GM19099 (cell line): ENCODE data around the gene PPP1R14B.

Experiments used
- POLR2A ChIP-seq: IDR thresholded peaks from 3 replicates; pipeline ENCODE4 v1.6.1; 2011; ENCODE audit warnings: low read depth; ENCODE audit not compliant: insufficient read length; ENCODE audit errors: extremely low read depth

The PPP1R14B gene

DNA sequence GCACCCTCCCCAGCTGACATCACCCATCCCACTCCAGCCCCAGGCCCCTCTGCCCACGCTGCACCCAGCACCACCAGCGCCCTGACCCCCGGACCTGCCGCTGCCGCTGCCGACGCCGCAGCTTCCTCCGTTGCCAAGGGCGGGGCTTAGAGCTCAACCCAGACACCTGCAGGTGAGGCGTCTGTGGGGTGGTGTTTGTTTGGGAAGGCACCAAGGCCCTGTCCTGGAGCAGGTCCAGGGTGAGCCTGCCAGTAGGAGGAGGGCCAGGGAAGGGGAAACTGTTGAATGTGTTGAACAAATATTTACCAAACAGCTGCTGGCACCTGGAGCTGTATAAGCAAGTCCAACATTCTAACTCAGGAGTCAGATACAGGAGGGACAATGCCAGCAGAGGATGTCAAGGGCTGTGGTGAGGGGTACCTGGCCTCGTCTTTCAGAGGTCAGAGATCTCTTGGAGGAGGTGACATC, 9.2 kb downstream of the PPP1R14B start:
- TF ChIP-seq POLR2A = no peak

DNA sequence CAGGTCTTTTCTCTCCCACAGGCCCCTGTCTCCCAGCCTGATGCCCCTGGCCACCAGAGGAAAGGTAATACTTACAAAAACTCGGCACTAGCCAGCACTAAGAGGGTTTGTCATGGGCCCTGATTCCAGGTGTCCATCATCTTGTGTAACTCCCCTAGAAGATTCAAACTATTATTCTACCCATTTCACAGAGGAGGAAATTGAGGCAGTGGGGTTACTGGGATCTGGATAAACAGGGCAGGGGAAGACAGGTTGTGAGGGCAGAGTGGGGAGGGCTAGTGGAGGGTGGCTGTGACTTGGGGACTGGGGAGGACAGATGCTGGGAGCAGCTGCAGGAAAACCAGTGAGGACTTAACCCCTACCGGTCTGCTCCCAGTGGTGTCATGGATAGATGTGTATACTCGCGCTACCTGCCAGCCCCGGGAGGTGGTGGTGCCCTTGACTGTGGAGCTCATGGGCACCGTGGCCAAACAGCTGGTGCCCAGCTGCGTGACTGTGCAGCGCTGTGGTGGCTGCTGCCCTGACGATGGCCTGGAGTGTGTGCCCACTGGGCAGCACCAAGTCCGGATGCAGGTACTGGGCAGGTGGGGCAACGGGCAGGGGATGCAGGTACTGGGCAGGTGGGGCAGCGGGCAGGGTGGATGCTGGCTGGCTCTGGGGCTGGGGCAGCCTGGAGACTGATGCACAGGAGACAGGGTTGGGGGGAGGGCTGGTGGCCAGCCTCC, 11.1 kb downstream of the PPP1R14B start:
- TF ChIP-seq POLR2A = no peak

DNA sequence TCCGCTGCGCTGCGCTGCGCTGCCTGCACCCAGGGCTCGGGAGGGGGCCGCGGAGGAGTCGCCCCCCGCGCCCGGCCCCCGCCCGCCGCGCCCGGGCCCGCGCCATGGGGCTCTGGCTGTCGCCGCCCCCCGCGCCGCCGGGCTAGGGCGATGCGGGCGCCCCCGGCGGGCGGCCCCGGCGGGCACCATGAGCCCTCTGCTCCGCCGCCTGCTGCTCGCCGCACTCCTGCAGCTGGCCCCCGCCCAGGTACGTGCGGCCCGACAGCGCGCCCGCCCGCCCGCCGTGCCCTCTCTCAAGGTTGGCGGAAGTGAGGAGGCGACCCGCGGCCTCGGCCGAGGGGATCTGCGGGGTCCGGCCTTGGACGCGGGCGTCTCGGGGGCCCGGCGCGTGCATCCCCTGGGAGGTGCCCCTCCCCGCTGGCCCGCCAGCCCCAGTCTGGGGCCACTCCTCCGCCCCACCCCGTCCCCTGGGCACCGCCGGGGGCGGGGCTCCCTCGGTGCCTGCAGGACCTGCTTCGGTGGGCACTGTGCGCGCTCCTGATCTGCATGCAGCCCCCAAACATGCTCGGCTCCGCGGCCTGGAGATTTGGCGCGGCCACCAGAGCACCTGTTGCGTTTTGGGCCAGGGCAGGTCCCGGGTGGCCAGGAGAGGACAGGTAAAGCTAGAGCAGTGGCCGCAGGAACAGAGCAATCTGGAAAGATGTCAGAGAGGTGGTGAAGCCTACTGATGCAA, 11.9 kb downstream of the PPP1R14B start:
- TF ChIP-seq POLR2A = peak; percentile 40

GRCh38 chr11:64233913-64234586, 12.7 kb downstream of the PPP1R14B start, which contains the start of gene VEGFB:
Gene VEGFB, plus strand, starts transcription at chr11:64234584. Its CDS starts 250 bp downstream, at chr11:64234834.
- no peak for TF ChIP-seq POLR2A

DNA sequence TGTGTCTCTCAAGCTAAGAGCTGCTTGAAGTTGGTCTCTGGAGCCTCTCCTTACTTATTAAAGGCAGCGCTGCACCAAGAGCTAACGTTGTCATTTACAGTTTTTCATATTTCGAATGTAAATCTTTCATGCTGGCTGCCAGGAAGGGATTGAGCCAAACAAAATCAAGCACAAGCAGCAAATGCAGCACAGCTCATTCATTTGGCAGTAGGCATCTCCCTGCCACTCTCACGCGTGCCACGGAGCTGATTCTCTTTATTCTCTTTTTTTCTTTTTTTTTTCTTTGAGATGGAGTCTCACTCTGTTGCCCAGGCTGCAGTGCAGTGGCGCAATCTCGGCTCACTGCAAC, 13.8 kb downstream of the PPP1R14B start:
- TF ChIP-seq POLR2A = no peak

DNA sequence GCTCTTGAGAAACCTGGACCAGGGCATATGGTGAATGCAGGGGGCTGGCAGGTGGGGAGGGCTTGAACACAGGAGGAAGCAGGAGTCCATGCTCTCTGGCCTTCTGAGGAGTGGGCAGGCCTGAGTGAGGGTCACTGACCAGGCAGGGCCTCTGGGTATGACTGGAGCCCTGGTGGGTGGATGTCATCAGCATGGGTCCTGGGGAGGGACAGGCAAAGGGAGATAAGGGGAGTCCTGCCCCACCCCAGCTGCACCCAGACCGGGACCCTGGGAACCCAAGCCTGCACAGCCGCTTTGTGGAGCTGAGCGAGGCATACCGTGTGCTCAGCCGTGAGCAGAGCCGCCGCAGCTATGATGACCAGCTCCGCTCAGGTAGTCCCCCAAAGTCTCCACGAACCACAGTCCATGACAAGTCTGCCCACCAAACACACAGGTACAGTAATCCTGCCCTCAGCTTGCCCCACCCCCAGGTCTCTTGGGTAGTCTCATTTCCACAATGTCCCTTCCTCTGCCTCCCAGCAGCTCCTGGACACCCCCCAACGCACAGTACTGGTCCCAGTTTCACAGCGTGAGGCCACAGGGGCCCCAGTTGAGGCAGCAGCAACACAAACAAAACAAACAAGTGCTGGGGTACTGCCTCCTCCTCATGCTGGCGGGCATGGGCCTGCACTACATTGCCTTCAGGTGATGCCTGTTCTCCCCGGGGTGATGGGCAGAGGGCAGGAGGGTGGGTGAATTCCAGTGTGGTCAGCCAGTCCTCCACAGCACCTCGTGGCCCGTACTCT, 14.4 kb downstream of the PPP1R14B start:
- TF ChIP-seq POLR2A = no peak

- TF ChIP-seq POLR2A = no peak
These were observed 15.2 kb downstream of the PPP1R14B start for GRCh38 chr11:64231546-64231945.

DNA sequence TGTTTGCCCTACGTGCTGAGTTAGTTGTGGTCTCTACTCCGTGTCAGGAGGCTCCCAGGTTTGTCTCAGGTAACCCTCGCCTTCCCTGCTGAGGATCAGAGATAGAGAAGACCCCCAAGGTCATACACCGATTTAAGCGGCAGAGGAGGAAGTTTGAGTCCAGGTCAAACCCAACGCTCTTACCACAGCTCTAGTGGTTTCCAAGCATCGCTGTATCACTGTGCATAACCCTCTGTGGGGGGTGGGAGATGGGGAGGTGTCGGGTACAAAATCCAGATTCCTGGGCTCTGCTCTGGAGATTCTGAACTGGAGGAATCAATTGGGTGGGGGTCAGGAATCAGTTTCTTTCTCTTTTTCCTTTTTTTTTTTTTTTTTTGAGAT, 15.8 kb downstream of the PPP1R14B start:
- no peak for TF ChIP-seq POLR2A

DNA sequence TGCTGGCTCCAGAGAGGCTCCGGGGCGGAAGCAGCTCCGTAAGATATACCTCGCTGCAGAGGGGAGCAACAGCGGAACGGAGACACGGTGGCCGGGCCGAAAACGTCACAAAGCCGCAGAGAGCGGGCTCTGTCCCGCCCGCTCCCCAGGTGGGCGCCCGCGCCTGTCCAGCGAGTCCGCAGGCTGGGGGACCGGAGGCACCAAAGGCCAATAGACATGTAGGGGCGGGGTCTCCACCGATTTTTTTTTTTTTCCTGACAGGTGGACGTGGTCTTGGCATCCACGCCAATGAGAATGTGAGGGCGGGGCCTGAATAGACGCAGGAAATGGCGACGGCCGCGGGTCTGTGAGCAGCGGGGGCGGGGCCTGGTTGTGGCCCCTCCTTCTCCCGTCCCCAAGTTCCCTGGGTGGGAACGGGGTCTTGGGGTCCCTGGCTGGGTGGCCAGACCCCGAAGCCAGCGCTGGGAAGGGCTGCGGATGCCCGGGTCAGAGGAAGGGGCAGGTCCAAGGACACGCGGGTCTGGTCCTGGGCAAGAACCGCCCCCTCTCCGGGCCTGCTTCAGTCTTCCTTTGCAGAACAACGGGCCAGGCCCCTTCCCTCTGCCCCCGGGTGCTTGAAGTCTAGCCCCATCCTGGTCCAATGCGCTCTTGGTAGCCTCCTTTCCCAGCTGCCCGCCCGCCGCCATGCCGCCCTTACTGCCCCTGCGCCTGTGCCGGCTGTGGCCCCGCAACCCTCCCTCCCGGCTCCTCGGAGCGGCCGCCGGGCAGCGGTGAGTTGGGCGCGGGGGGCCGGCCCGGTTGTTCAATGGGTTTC, 16.4 kb downstream of the PPP1R14B start, which contains the start of gene DNAJC4:
Gene DNAJC4, plus strand, starts transcription at position 378 of the 814 bp plus-strand sequence. Its CDS starts 307 bp downstream, at position 685.
- TF ChIP-seq POLR2A = peak; percentile 67

- TF ChIP-seq POLR2A = no peak
These were observed 17.0 kb downstream of the PPP1R14B start for GRCh38 chr11:64229744-64230170.

GRCh38 chr11:64229090-64229743, 17.5 kb downstream of the PPP1R14B start:
- no peak for TF ChIP-seq POLR2A

DNA sequence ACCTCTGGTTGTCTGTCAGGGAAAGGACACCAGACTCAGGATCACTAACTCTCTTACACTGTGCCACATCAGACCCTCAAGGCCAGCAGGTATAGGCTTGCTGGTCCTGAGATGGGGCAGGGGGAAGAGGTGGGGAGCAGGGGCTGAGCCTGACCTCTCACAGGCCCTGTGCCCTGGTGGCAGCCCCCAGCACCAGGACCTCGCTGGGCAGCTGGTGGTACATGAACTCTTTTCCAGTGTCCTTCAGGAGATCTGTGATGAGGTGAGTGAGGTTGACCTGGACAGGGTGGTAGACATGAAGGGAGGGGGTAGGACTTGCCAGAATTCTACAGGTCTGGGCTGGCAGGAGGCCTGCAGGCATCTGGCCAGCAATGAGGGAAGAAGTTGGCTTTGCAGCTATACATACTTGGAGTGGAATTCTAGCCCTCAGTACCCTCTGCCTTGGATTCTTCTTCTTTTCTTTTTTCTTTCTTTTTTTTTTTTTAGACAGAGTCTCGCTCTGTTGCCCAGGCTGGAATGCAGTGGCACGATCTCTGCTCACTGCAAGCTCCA, 19.3 kb downstream of the PPP1R14B start:
- TF ChIP-seq POLR2A = no peak

GRCh38 chr11:64226507-64227051, 20.2 kb downstream of the PPP1R14B start:
- peak; percentile 35 for TF ChIP-seq POLR2A
